ENCODE data around the gene KCNJ15. TPM values are rescaled to one million over a fixed set of nuclear protein-coding genes. Genes with fewer than 3 reads are reported as not detected.
"Not testable (repeated sequence)": the region's sequence is repeated elsewhere in the genome, so short reads cannot be mapped to it uniquely, and the experiment has no call there.

The KCNJ15 gene
- total RNA-seq, 4 donors from 2014 or later, result 8.1 to 17.8 (median 15.8) TPM

DNA sequence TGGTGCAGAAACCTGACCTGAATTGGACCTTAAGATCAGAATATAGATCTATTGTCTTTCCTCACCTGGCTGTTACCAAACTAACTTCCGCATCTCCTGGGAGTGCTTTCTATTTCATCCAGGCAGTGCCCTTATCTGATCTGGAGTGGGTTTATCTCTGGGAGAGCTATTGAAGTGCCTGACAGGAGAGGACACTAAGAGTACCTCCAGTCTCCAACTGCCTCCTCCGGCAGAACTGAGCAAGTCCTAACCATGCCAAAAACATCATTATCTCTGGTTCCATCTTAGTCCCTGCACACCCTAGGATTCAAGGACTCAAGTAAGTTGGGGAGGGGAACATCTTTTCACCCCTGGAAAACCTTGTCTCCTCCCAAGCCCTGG lies 12.4 kb upstream of the KCNJ15 start:
- no peak for DNase-seq
- no peaks in the 10 kb centered on the region for H3K27me3 ChIP-seq
- no peaks in the 10 kb centered on the region for H3K4me1 ChIP-seq
- TF ChIP-seq POLR2A (IDR thresholded peaks at IDR 0.05), result no peak
- no peak for TF ChIP-seq CTCF (IDR thresholded peaks at IDR 0.05)
- no peaks in the 10 kb centered on the region for H3K36me3 ChIP-seq
- H3K4me3 ChIP-seq, result no peak overlapping the region
- WGBS, 2 donors, result 90 to 97% methylated on average over 2 of the region's 2 CpGs
- H3K27ac ChIP-seq, result no peak overlapping the region
- intact Hi-C loops (cut with DNase I), result no loop called here
- H3K9me3 ChIP-seq, result no peaks in the 10 kb centered on the region

GRCh38 chr21:38244885-38245869 lies 11.6 kb upstream of the KCNJ15 start:
- no peak for TF ChIP-seq CTCF (IDR thresholded peaks at IDR 0.05)
- no peak for TF ChIP-seq POLR2A (IDR thresholded peaks at IDR 0.05)
- Histone ChIP-seq H3K27me3 (no peaks in the 10 kb centered on the region), H3K4me3 (no peak overlapping the region), H3K4me1 (no peaks in the 10 kb centered on the region), H3K27ac (no peak overlapping the region), H3K9me3 (no peaks in the 10 kb centered on the region), H3K36me3 (no peaks in the 10 kb centered on the region)
- no peak for DNase-seq
- intact Hi-C loops (cut with DNase I), result no loop called here
- WGBS, 2 donors, result 55 to 68% methylated on average over 9 of the region's 9 CpGs

GRCh38 chr21:38246511-38246910 lies 10.3 kb upstream of the KCNJ15 start:
- TF ChIP-seq CTCF (IDR thresholded peaks at IDR 0.05), result no peak
- TF ChIP-seq POLR2A (IDR thresholded peaks at IDR 0.05), result no peak

GRCh38 chr21:38247054-38247453 lies 9.7 kb upstream of the KCNJ15 start:
- H3K4me3 ChIP-seq; H3K9me3 ChIP-seq; H3K36me3 ChIP-seq; H3K4me1 ChIP-seq; H3K27ac ChIP-seq; H3K27me3 ChIP-seq; DNase-seq; intact Hi-C loops (cut with DNase I): not testable (repeated sequence)
- WGBS, 2 donors, result 83 to 85% methylated on average over 2 of the region's 2 CpGs

More at GRCh38 chr21:38246511-38246910, 10.3 kb upstream of the KCNJ15 start:
- DNase-seq, result no peak
- no peaks in the 10 kb centered on the region for H3K9me3 ChIP-seq
- no peak overlapping the region for H3K27ac ChIP-seq
- no peaks in the 10 kb centered on the region for H3K4me1 ChIP-seq
- no peak overlapping the region for H3K4me3 ChIP-seq
- no peaks in the 10 kb centered on the region for H3K36me3 ChIP-seq
- intact Hi-C loops (cut with DNase I), result no loop called here
- H3K27me3 ChIP-seq, result no peaks in the 10 kb centered on the region

GRCh38 chr21:38247738-38248510 lies 8.9 kb upstream of the KCNJ15 start:
- H3K4me3 ChIP-seq, result no peak overlapping the region
- H3K27ac ChIP-seq, result no peak overlapping the region
- intact Hi-C loops (cut with DNase I), result no loop called here
- no peaks in the 10 kb centered on the region for H3K4me1 ChIP-seq
- DNase-seq, result no peak
- no peaks in the 10 kb centered on the region for H3K36me3 ChIP-seq
- TF ChIP-seq POLR2A (IDR thresholded peaks at IDR 0.05) (no peak), CTCF (IDR thresholded peaks at IDR 0.05) (no peak)
- 90% methylated on average over 4 of the region's 4 CpGs for WGBS, 2 donors
- H3K9me3 ChIP-seq, result no peaks in the 10 kb centered on the region
- no peaks in the 10 kb centered on the region for H3K27me3 ChIP-seq

Measured in esophagus squamous epithelium (tissue), 5 donors.